Measurements from ENCODE around the gene SSR3.

Gene SSR3

DNA sequence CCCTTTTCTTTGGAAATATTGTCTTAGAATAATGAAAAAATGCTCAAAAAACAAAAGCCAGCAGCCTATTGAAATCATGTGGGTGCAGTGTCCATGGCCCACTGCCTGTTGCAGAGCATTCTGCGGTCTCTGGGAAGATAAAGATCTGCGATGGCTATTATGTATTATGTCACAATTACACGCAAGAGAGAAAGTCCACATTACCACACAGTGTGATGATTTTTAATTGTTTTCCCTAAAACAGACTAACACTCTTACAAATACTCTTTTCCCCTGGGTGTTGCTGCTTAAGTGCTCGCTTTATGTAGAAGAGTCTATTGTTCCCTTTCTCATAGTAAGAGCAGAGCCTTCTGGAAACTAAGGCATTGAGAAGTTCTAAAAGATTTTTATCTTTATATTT lies 32.2 kb downstream of the SSR3 start:
- H3K9ac ChIP-seq (ENCODE audit: low read length): no peak overlapping the region
- DNase-seq: no peak

DNA sequence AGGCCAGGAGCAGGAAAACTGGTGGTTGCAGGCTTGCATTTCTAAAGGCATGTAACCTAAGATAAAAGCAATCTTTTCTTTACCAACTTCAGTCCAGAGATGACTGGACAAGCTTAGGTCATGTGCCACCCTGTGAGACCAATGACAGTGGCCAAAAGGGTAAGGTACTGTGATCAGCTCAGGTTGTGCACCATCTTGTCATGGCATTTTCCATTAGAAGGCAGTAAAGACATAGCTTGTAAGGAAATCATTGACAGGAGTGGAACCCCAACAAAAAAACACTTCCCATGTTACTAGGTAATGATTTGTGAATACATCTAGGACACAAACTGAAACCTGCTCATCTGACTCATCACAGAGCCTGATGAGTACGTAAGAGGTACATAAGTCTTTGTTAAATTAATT lies 35.2 kb downstream of the SSR3 start:
- H3K27ac ChIP-seq (ENCODE audit: low read length): no peak overlapping the region
- no peak overlapping the region for H3K4me3 ChIP-seq (ENCODE audit: low read length)
- H3F3A ChIP-seq (ENCODE audit: insufficient read depth, low read length): no peaks in the 10 kb centered on the region
- H2AFZ ChIP-seq (ENCODE audit: low read length): no peak overlapping the region
- no peaks in the 10 kb centered on the region for H4K20me1 ChIP-seq (ENCODE audit: insufficient read depth, low read length)
- no peaks in the 10 kb centered on the region for H3K27me3 ChIP-seq (replicated peaks; ENCODE audit: insufficient read depth, low read length)
- H3K9me2 ChIP-seq (replicated peaks; ENCODE audit: insufficient read depth, low read length): no peaks in the 10 kb centered on the region
- no peak for DNase-seq
- no peak overlapping the region for H3K9ac ChIP-seq (ENCODE audit: low read length)
- no peaks in the 10 kb centered on the region for H3K79me2 ChIP-seq (ENCODE audit: low read length)
- no peaks in the 10 kb centered on the region for H3K36me3 ChIP-seq (replicated peaks; ENCODE audit: insufficient read depth, low read length)
- TF ChIP-seq EZH2 (optimal IDR thresholded peaks at IDR 0.05; ENCODE audit: low read depth, low read length): no peak
- TF ChIP-seq, protein P1, sequence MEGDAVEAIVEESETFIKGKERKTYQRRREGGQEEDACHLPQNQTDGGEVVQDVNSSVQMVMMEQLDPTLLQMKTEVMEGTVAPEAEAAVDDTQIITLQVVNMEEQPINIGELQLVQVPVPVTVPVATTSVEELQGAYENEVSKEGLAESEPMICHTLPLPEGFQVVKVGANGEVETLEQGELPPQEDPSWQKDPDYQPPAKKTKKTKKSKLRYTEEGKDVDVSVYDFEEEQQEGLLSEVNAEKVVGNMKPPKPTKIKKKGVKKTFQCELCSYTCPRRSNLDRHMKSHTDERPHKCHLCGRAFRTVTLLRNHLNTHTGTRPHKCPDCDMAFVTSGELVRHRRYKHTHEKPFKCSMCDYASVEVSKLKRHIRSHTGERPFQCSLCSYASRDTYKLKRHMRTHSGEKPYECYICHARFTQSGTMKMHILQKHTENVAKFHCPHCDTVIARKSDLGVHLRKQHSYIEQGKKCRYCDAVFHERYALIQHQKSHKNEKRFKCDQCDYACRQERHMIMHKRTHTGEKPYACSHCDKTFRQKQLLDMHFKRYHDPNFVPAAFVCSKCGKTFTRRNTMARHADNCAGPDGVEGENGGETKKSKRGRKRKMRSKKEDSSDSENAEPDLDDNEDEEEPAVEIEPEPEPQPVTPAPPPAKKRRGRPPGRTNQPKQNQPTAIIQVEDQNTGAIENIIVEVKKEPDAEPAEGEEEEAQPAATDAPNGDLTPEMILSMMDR (IDR thresholded peaks at IDR 0.05; ENCODE audit: low read length): no peak
- TF ChIP-seq EZH2phosphoT487 (IDR thresholded peaks at IDR 0.05; ENCODE audit: low read length): no peak
- H3K4me2 ChIP-seq (ENCODE audit: low read depth, low read length): no peak overlapping the region
- H3K4me1 ChIP-seq (ENCODE audit: low read length): no peaks in the 10 kb centered on the region
- H3K9me3 ChIP-seq (replicated peaks; ENCODE audit: insufficient read depth, low read length): no peaks in the 10 kb centered on the region

More for the DNA sequence above, 32.2 kb downstream of the SSR3 start:
- Histone ChIP-seq H3K9me2 (replicated peaks; ENCODE audit: insufficient read depth, low read length) (no peaks in the 10 kb centered on the region), H3K27me3 (replicated peaks; ENCODE audit: insufficient read depth, low read length) (no peaks in the 10 kb centered on the region), H3K4me3 (ENCODE audit: low read length) (no peak overlapping the region), H3K27ac (ENCODE audit: low read length) (no peak overlapping the region), H3K4me2 (ENCODE audit: low read depth, low read length) (no peak overlapping the region), H3K79me2 (ENCODE audit: low read length) (no peaks in the 10 kb centered on the region), H3K4me1 (ENCODE audit: low read length) (no peaks in the 10 kb centered on the region), H3F3A (ENCODE audit: insufficient read depth, low read length) (no peaks in the 10 kb centered on the region), H3K36me3 (replicated peaks; ENCODE audit: insufficient read depth, low read length) (no peaks in the 10 kb centered on the region), H4K20me1 (ENCODE audit: insufficient read depth, low read length) (no peaks in the 10 kb centered on the region), H3K9me3 (replicated peaks; ENCODE audit: insufficient read depth, low read length) (no peaks in the 10 kb centered on the region), H2AFZ (ENCODE audit: low read length) (no peak overlapping the region)
- TF ChIP-seq EZH2phosphoT487 (IDR thresholded peaks at IDR 0.05; ENCODE audit: low read length) (no peak), EZH2 (optimal IDR thresholded peaks at IDR 0.05; ENCODE audit: low read depth, low read length) (no peak)
- TF ChIP-seq, protein P1 (IDR thresholded peaks at IDR 0.05; ENCODE audit: low read length): no peak

DNA sequence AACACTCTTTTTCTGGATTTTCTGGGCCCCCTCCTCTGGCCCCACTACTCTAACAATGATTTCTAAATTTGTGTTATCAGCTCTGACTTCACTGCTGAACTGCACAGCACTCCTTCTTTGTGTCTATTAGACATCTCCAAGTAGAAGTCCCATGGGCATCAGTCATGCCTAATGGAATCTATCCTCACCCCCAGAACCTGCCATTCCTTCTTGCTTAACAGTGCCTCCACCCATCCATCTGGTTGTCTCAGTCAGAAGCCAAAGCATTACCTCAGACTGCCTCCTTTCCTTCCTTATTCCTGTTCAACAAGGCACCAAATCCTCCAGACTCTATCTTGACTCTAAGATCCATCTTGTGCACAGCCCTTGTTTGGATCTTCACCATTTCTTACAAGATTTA lies 36.2 kb downstream of the SSR3 start:
- H3K27me3 ChIP-seq (replicated peaks; ENCODE audit: insufficient read depth, low read length): no peaks in the 10 kb centered on the region
- no peak overlapping the region for H3K4me2 ChIP-seq (ENCODE audit: low read depth, low read length)
- no peak overlapping the region for H3K9ac ChIP-seq (ENCODE audit: low read length)
- DNase-seq: no peak
- H3K79me2 ChIP-seq (ENCODE audit: low read length): no peaks in the 10 kb centered on the region
- H3K9me3 ChIP-seq (replicated peaks; ENCODE audit: insufficient read depth, low read length): no peaks in the 10 kb centered on the region
- no peaks in the 10 kb centered on the region for H4K20me1 ChIP-seq (ENCODE audit: insufficient read depth, low read length)
- no peak overlapping the region for H2AFZ ChIP-seq (ENCODE audit: low read length)
- H3K4me3 ChIP-seq (ENCODE audit: low read length): no peak overlapping the region
- no peak for TF ChIP-seq EZH2 (optimal IDR thresholded peaks at IDR 0.05; ENCODE audit: low read depth, low read length)
- TF ChIP-seq EZH2phosphoT487 (IDR thresholded peaks at IDR 0.05; ENCODE audit: low read length): no peak
- TF ChIP-seq, protein P1 (IDR thresholded peaks at IDR 0.05; ENCODE audit: low read length): no peak
- H3F3A ChIP-seq (ENCODE audit: insufficient read depth, low read length): no peaks in the 10 kb centered on the region
- H3K4me1 ChIP-seq (ENCODE audit: low read length): no peaks in the 10 kb centered on the region
- no peaks in the 10 kb centered on the region for H3K9me2 ChIP-seq (replicated peaks; ENCODE audit: insufficient read depth, low read length)
- no peaks in the 10 kb centered on the region for H3K36me3 ChIP-seq (replicated peaks; ENCODE audit: insufficient read depth, low read length)
- H3K27ac ChIP-seq (ENCODE audit: low read length): no peak overlapping the region
